Testis (tissue), 3 donors: ENCODE results near the gene CPA3. TPM values are rescaled to one million over a fixed set of nuclear protein-coding genes. Genes with fewer than 3 reads are reported as not detected.

ENCODE experiments used
- DNase-seq: peaks from one replicate; pipeline ENCODE4 v3.0.0-alpha.2; 2019
- H3K27ac ChIP-seq, 2 donors: fragments of 200-600 bp; sonication (generic); one replicate each; pipeline ENCODE4 v1.5.1; 2019
- H3K27me3 ChIP-seq: fragments of 200-600 bp; sonication (generic); one replicate; pipeline ENCODE4 v1.5.1; 2019
- H3K36me3 ChIP-seq: fragments of 200-600 bp; sonication (generic); one replicate; pipeline ENCODE4 v1.5.1; 2017; ENCODE audit warnings: low read depth; ENCODE audit errors: missing control alignments
- H3K4me1 ChIP-seq: fragments of 200-600 bp; sonication (generic); one replicate; pipeline ENCODE4 v1.5.1; 2019
- H3K4me3 ChIP-seq, 2 donors: fragments of 200-600 bp; sonication (generic); one replicate each; pipeline ENCODE4 v1.5.1; 2017 to 2019
- H3K9me3 ChIP-seq: fragments of 200-600 bp; sonication (generic); one replicate; pipeline ENCODE4 v1.5.1; 2017
- POLR2A ChIP-seq: fragments of 450-650 bp; IDR thresholded peaks from one replicate; pipeline ENCODE4 v1.6.1; 2017; ENCODE audit warnings: antibody characterized with exemption, mild to moderate bottlenecking, moderate library complexity
- WGBS, 2 donors: methylation state at CpG; one replicate each; pipeline ENCODE4 v1.1.5; 2018; 5-methylcytosine and 5-hydroxymethylcytosine counted together
- intact Hi-C: fragments of 100-400 bp; cut with DNase I; formaldehyde crosslinking; loops from one replicate; pipeline ENCODE4 v1.15.1; 2023; ENCODE audit warnings: low total_unique reads
- polyA plus RNA-seq: library from polyadenylated mRNA; stranded (reverse); fragments of 350-450 nt; fragmentation: Illumina TruSeq; extraction: RNeasy Lipid Tissue Mini Kit (QIAGEN cat#74804); gene quantifications from one replicate; pipeline ENCODE4 v1.2.3, GENCODE V29; 2014; ENCODE audit warnings: low read depth, low replicate concordance; ENCODE audit not compliant: insufficient read depth
- total RNA-seq, 2 donors: library from RNA; depleted of rRNA; stranded (reverse); fragments of >200 nt; gene quantifications; one replicate each; pipeline ENCODE4 v1.2.3, GENCODE V29; 2016
- TF ChIP-seq, protein P1 (sequence below), 3 experiments: fragments of 450-650 bp in 2 of 3; fragments of 200-600 bp in 1 of 3; sonication (generic) in 1 of 3; IDR thresholded peaks; one replicate each; pipeline ENCODE4 v1.5.1; 2016 to 2019; ENCODE audit warnings: antibody characterized with exemption in 3 of 3, mild to moderate bottlenecking in 2 of 3, moderate library complexity in 1 of 3

CPA3 gene
- total and polyA plus RNA-seq, 3 donors from 2014 or later: 0.71 to 6.4 (median 4.6) TPM

DNA sequence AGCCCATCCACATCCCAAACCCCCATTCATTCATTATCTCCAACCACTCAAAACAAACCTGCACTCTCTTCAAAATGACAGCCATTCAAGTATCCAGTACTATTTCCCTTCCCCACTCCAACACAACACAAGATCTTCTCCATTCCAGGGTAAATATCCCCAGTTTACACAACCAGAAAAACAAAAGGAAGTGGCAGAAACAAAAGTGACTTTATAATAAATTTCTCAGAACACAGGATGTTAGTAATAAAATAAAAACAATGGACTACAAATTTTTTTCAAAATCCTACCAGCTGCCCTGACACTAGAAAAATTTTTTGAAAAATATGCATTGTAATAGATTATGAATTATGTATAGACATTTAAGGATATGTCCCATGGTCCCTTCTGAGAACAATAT lies 14.2 kb downstream of the CPA3 start:
- no peak for DNase-seq
- Histone ChIP-seq H3K4me3 (no peak overlapping the region), H3K9me3 (no peaks in the 10 kb centered on the region), H3K27ac (no peak overlapping the region), H3K36me3 (no peaks in the 10 kb centered on the region), H3K27me3 (no peaks in the 10 kb centered on the region), H3K4me1 (peaks cover 5% of the 10 kb centered on the region)
- intact Hi-C loops: no loop called here
- TF ChIP-seq, protein P1, sequence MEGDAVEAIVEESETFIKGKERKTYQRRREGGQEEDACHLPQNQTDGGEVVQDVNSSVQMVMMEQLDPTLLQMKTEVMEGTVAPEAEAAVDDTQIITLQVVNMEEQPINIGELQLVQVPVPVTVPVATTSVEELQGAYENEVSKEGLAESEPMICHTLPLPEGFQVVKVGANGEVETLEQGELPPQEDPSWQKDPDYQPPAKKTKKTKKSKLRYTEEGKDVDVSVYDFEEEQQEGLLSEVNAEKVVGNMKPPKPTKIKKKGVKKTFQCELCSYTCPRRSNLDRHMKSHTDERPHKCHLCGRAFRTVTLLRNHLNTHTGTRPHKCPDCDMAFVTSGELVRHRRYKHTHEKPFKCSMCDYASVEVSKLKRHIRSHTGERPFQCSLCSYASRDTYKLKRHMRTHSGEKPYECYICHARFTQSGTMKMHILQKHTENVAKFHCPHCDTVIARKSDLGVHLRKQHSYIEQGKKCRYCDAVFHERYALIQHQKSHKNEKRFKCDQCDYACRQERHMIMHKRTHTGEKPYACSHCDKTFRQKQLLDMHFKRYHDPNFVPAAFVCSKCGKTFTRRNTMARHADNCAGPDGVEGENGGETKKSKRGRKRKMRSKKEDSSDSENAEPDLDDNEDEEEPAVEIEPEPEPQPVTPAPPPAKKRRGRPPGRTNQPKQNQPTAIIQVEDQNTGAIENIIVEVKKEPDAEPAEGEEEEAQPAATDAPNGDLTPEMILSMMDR (IDR thresholded peaks at IDR 0.05): no peak
- no peak for TF ChIP-seq POLR2A

- DNase-seq: no peak
- no peaks in the 10 kb centered on the region for H3K27me3 ChIP-seq
- TF ChIP-seq POLR2A: no peak
- TF ChIP-seq, protein P1 (IDR thresholded peaks at IDR 0.05): no peak
- no peak overlapping the region for H3K4me3 ChIP-seq
- intact Hi-C loops: no loop called here
- peaks cover 5% of the 10 kb centered on the region for H3K4me1 ChIP-seq
- H3K9me3 ChIP-seq: no peaks in the 10 kb centered on the region
- H3K36me3 ChIP-seq: no peaks in the 10 kb centered on the region
- no peak overlapping the region for H3K27ac ChIP-seq
Measured at GRCh38 chr3:148880681-148881080, 15.6 kb downstream of the CPA3 start.

DNA sequence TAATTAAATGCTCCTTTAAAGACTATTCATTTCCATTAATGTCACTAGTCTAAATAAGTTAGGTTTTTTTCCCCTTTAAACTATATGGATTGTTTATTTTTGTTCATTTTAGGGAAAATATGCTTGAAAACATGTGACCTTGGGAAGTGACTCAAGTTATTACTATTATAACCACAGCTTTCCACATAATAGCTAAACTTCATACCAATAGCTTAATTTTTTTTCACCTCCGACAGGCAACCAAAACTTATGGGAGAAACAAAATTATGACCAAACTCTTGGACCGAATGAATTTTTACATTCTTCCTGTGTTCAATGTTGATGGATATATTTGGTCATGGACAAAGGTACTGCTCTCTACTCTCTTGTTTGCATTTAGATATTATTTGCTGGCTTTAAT lies 16.2 kb downstream of the CPA3 start:
- H3K4me3 ChIP-seq: no peak overlapping the region
- WGBS, 2 donors: 84 to 89% methylated on average over 2 of the region's 2 CpGs
- intact Hi-C loops: no loop called here

DNA sequence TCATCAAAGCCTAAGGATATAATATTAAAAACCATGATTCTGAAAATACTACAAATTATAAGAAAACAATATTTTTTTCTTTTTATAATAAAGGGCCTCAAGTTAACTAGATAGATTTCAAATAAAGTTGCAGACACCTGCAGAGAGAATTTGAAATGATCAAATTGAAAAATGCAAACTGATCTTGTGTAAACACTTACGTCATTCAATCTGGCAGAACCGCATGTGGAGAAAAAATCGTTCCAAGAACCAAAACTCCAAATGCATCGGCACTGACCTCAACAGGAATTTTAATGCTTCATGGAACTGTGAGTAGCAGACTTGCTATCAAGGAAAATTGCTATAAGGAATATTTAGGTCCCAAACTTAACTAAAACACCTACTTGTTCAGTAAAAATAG lies 17.2 kb downstream of the CPA3 start:
- no peak overlapping the region for H3K4me3 ChIP-seq
- no peaks in the 10 kb centered on the region for H3K27me3 ChIP-seq
- no peaks in the 10 kb centered on the region for H3K36me3 ChIP-seq
- TF ChIP-seq POLR2A: no peak
- TF ChIP-seq, protein P1 (IDR thresholded peaks at IDR 0.05): no peak
- peaks cover 5% of the 10 kb centered on the region for H3K4me1 ChIP-seq
- no peak overlapping the region for H3K27ac ChIP-seq
- intact Hi-C loops: no loop called here
- 60 to 62% methylated on average over 4 of the region's 4 CpGs for WGBS, 2 donors
- H3K9me3 ChIP-seq: no peaks in the 10 kb centered on the region
- no peak for DNase-seq

More for the DNA sequence above, 16.2 kb downstream of the CPA3 start:
- no peak overlapping the region for H3K27ac ChIP-seq
- DNase-seq: no peak
- H3K4me1 ChIP-seq: peaks cover 5% of the 10 kb centered on the region
- H3K9me3 ChIP-seq: no peaks in the 10 kb centered on the region
- no peaks in the 10 kb centered on the region for H3K27me3 ChIP-seq
- H3K36me3 ChIP-seq: no peaks in the 10 kb centered on the region
- TF ChIP-seq, protein P1 (IDR thresholded peaks at IDR 0.05): no peak
- TF ChIP-seq POLR2A: no peak

DNA sequence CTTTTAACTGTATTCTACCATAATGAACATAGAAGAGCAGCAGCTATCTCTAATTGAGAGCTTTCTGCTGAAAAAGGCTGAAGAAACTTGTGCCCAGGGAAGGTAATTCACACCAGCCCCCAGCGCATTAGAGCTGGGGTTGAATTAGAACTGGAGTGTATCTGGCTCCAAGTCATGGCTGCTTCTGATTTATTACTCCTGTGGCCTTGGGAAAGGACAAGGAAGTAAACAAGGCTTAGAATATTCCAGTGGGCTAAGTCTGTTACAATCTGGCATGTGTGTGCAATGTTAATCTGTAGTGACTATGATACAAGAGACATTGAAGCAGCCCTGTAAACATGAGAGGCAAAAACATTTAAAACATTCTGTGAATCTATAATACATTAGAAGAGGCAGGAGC lies 18.1 kb downstream of the CPA3 start:
- Histone ChIP-seq H3K36me3 (no peaks in the 10 kb centered on the region), H3K4me3 (no peak overlapping the region), H3K9me3 (no peaks in the 10 kb centered on the region), H3K27ac (no peak overlapping the region), H3K27me3 (no peaks in the 10 kb centered on the region), H3K4me1 (peaks cover 5% of the 10 kb centered on the region)
- TF ChIP-seq, protein P1 (IDR thresholded peaks at IDR 0.05): no peak
- TF ChIP-seq POLR2A: no peak
- no peak for DNase-seq
- WGBS, 2 donors: 40 to 48% methylated on average over 1 of the region's 1 CpG
- intact Hi-C loops: no loop called here
